HEK293 (cell line): ENCODE data around the gene CHFR.
A peak's percentile ranks its signal among the peaks of the same experiment; 100 is the strongest.

ENCODE experiments used
- EGR2 ChIP-seq: fragments of 450-650 bp; formaldehyde crosslinking; IDR thresholded peaks from 2 replicates; pipeline ENCODE4 v1.5.1; 2016; ENCODE audit warnings: low read depth, missing biosample characterization, missing genetic modification characterization
- GLIS1 ChIP-seq: fragments of 450-650 bp; formaldehyde crosslinking; IDR thresholded peaks from 2 replicates; pipeline ENCODE4 v1.5.1; 2016; ENCODE audit warnings: missing biosample characterization, missing genetic modification characterization
- MZF1 ChIP-seq: fragments of 450-650 bp; formaldehyde crosslinking; IDR thresholded peaks from 2 replicates; pipeline ENCODE4 v1.5.1; 2017; ENCODE audit warnings: missing biosample characterization, missing genetic modification characterization, borderline replicate concordance
- WT1 ChIP-seq: fragments of 450-650 bp; formaldehyde crosslinking; IDR thresholded peaks from 2 replicates; pipeline ENCODE4 v1.5.1; 2016; ENCODE audit warnings: missing biosample characterization, missing genetic modification characterization
- YY2 ChIP-seq: fragments of 450-650 bp; formaldehyde crosslinking; IDR thresholded peaks from 2 replicates; pipeline ENCODE4 v1.5.1; 2016; ENCODE audit warnings: missing biosample characterization, missing genetic modification characterization
- ZFP69B ChIP-seq: fragments of 450-650 bp; formaldehyde crosslinking; IDR thresholded peaks from 2 replicates; pipeline ENCODE4 v1.5.1; 2016; ENCODE audit warnings: missing biosample characterization, missing genetic modification characterization
- ZNF10 ChIP-seq: fragments of 450-650 bp; formaldehyde crosslinking; IDR thresholded peaks from 2 replicates; pipeline ENCODE4 v1.5.1; 2017; ENCODE audit warnings: missing biosample characterization, missing genetic modification characterization
- ZNF138 ChIP-seq: fragments of 450-650 bp; formaldehyde crosslinking; IDR thresholded peaks from 2 replicates; pipeline ENCODE4 v1.5.1; 2016; ENCODE audit warnings: missing biosample characterization, missing genetic modification characterization, borderline replicate concordance
- ZNF146 ChIP-seq: fragments of 450-650 bp; formaldehyde crosslinking; IDR thresholded peaks from 2 replicates; pipeline ENCODE4 v1.5.1; 2016; ENCODE audit warnings: missing biosample characterization, missing genetic modification characterization
- ZNF155 ChIP-seq: fragments of 450-650 bp; formaldehyde crosslinking; IDR thresholded peaks from 2 replicates; pipeline ENCODE4 v1.5.1; 2016; ENCODE audit warnings: missing biosample characterization, missing genetic modification characterization
- ZNF157 ChIP-seq: fragments of 450-650 bp; formaldehyde crosslinking; IDR thresholded peaks from 2 replicates; pipeline ENCODE4 v1.5.1; 2016; ENCODE audit warnings: missing biosample characterization, missing genetic modification characterization
- ZNF2 ChIP-seq: fragments of 450-650 bp; formaldehyde crosslinking; IDR thresholded peaks from 2 replicates; pipeline ENCODE4 v1.5.1; 2016; ENCODE audit warnings: missing biosample characterization, missing genetic modification characterization
- ZNF302 ChIP-seq: fragments of 450-650 bp; formaldehyde crosslinking; IDR thresholded peaks from 2 replicates; pipeline ENCODE4 v1.5.1; 2016; ENCODE audit warnings: missing biosample characterization, missing genetic modification characterization, low read depth
- ZNF529 ChIP-seq: fragments of 450-650 bp; formaldehyde crosslinking; IDR thresholded peaks from 2 replicates; pipeline ENCODE4 v1.5.1; 2017; ENCODE audit warnings: missing genetic modification characterization, missing biosample characterization; ENCODE audit not compliant: insufficient replicate concordance
- ZNF585B ChIP-seq: fragments of 450-650 bp; formaldehyde crosslinking; IDR thresholded peaks from 2 replicates; pipeline ENCODE4 v1.5.1; 2016; ENCODE audit warnings: missing biosample characterization, missing genetic modification characterization
- ZNF600 ChIP-seq: fragments of 450-650 bp; formaldehyde crosslinking; IDR thresholded peaks from 2 replicates; pipeline ENCODE4 v1.5.1; 2016; ENCODE audit warnings: missing biosample characterization, missing genetic modification characterization
- ZNF623 ChIP-seq: fragments of 450-650 bp; formaldehyde crosslinking; IDR thresholded peaks from 2 replicates; pipeline ENCODE4 v1.5.1; 2016; ENCODE audit warnings: missing biosample characterization, missing genetic modification characterization
- ZNF658 ChIP-seq: fragments of 450-650 bp; formaldehyde crosslinking; IDR thresholded peaks from 2 replicates; pipeline ENCODE4; 2016; ENCODE audit warnings: missing biosample characterization, missing genetic modification characterization
- ZNF707 ChIP-seq: fragments of 450-650 bp; formaldehyde crosslinking; IDR thresholded peaks from 2 replicates; pipeline ENCODE4 v1.5.1; 2016; ENCODE audit warnings: missing biosample characterization, missing genetic modification characterization
- ZNF747 ChIP-seq: fragments of 450-650 bp; formaldehyde crosslinking; IDR thresholded peaks from 2 replicates; pipeline ENCODE4 v1.5.1; 2016; ENCODE audit warnings: missing biosample characterization, missing genetic modification characterization
- TF ChIP-seq, protein P1 (sequence below): fragments of 450-650 bp; formaldehyde crosslinking; IDR thresholded peaks from 2 replicates; pipeline ENCODE4 v1.5.1; 2016; ENCODE audit warnings: missing biosample characterization, missing genetic modification characterization, borderline replicate concordance
- TF ChIP-seq, protein P2 (sequence below): fragments of 450-650 bp; formaldehyde crosslinking; IDR thresholded peaks from 2 replicates; pipeline ENCODE4 v1.5.1; 2016; ENCODE audit warnings: missing biosample characterization, missing genetic modification characterization
- TF ChIP-seq, protein P3 (sequence below): fragments of 450-650 bp; formaldehyde crosslinking; IDR thresholded peaks from 2 replicates; pipeline ENCODE4 v1.5.1; 2016; ENCODE audit warnings: missing biosample characterization, missing genetic modification characterization
- TF ChIP-seq, protein P4 (sequence below): fragments of 450-650 bp; formaldehyde crosslinking; IDR thresholded peaks from 2 replicates; pipeline ENCODE4 v1.5.1; 2017; ENCODE audit warnings: missing biosample characterization, mild to moderate bottlenecking, missing genetic modification characterization, moderate library complexity
- TF ChIP-seq, protein P5 (sequence below): fragments of 450-650 bp; IDR thresholded peaks from 2 replicates; pipeline ENCODE4 v1.5.1; 2018; ENCODE audit warnings: missing biosample characterization, mild to moderate bottlenecking, missing genetic modification characterization
- TF ChIP-seq, protein P6 (sequence below): fragments of 450-650 bp; formaldehyde crosslinking; IDR thresholded peaks from 2 replicates; pipeline ENCODE4 v1.5.1; 2016; ENCODE audit warnings: missing biosample characterization, missing genetic modification characterization

CHFR gene

DNA sequence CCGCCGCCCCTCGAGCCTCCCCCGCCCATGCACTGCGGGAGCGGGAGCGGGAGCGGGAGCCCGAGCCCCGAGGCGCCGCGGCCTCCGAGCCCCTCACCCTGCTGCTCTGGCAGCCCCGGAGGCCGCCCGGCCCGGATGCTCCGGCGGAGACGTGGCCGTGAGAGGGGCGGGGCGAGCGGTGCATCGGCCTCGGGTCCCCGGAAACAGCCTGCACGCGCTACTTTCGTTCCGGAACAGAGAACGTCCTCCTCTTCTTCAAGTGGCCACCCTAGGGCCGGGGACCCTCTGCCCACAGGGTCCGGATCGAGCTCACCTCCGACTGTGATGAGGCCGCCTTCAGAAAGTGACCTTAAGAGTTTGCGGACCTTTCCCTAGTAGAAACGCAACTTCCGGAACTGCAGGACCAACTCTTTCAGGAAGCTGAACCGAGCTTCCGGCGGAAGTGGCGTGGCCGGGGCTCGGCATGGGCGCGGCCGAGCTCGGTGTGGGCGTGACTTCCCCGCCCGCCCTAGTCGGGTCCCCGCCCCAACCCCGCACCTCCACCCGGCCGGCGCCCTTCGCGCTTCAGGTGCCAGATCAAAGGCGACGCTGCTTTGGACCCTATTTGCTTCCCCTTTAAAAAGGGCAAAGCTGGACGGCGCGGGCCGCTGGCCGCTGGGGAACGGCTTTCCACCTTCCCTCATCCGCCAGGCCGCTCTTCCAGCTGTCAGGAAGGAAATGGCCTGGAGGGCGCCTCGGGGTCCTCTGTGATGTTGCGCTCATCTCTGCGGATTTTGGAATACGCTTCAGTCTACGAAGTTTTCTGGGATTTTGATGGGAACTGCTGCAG is 58.5 kb downstream of the CHFR start, which contains the start of gene GOLGA3 (continued):
- peak; percentile 80; the same call in 1 of the 2 replicates for TF ChIP-seq ZNF600
- TF ChIP-seq GLIS1 = peak; percentile 28; the same call in 1 of the 2 replicates
- TF ChIP-seq ZNF585B (tag by site-specific recombination) = no peak
- no peak for TF ChIP-seq ZNF155 (tag by site-specific recombination)
- no peak for TF ChIP-seq ZNF707 (tag by site-specific recombination)
- 0 out of 2 replicates have a peak, but pooled peaks have one; percentile 45 for TF ChIP-seq ZNF10
- peak; percentile 28; the same call in 1 of the 2 replicates for TF ChIP-seq EGR2 (tag by site-specific recombination)
- TF ChIP-seq, protein P1, sequence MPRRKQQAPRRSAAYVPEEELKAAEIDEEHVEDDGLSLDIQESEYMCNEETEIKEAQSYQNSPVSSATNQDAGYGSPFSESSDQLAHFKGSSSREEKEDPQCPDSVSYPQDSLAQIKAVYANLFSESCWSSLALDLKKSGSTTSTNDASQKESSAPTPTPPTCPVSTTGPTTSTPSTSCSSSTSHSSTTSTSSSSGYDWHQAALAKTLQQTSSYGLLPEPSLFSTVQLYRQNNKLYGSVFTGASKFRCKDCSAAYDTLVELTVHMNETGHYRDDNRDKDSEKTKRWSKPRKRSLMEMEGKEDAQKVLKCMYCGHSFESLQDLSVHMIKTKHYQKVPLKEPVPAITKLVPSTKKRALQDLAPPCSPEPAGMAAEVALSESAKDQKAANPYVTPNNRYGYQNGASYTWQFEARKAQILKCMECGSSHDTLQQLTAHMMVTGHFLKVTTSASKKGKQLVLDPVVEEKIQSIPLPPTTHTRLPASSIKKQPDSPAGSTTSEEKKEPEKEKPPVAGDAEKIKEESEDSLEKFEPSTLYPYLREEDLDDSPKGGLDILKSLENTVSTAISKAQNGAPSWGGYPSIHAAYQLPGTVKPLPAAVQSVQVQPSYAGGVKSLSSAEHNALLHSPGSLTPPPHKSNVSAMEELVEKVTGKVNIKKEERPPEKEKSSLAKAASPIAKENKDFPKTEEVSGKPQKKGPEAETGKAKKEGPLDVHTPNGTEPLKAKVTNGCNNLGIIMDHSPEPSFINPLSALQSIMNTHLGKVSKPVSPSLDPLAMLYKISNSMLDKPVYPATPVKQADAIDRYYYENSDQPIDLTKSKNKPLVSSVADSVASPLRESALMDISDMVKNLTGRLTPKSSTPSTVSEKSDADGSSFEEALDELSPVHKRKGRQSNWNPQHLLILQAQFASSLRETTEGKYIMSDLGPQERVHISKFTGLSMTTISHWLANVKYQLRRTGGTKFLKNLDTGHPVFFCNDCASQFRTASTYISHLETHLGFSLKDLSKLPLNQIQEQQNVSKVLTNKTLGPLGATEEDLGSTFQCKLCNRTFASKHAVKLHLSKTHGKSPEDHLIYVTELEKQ (tag by site-specific recombination) = peak; percentile 80; the same call in 1 of the 2 replicates
- TF ChIP-seq ZFP69B (tag by site-specific recombination) = peak; percentile 99
- TF ChIP-seq, protein P2, sequence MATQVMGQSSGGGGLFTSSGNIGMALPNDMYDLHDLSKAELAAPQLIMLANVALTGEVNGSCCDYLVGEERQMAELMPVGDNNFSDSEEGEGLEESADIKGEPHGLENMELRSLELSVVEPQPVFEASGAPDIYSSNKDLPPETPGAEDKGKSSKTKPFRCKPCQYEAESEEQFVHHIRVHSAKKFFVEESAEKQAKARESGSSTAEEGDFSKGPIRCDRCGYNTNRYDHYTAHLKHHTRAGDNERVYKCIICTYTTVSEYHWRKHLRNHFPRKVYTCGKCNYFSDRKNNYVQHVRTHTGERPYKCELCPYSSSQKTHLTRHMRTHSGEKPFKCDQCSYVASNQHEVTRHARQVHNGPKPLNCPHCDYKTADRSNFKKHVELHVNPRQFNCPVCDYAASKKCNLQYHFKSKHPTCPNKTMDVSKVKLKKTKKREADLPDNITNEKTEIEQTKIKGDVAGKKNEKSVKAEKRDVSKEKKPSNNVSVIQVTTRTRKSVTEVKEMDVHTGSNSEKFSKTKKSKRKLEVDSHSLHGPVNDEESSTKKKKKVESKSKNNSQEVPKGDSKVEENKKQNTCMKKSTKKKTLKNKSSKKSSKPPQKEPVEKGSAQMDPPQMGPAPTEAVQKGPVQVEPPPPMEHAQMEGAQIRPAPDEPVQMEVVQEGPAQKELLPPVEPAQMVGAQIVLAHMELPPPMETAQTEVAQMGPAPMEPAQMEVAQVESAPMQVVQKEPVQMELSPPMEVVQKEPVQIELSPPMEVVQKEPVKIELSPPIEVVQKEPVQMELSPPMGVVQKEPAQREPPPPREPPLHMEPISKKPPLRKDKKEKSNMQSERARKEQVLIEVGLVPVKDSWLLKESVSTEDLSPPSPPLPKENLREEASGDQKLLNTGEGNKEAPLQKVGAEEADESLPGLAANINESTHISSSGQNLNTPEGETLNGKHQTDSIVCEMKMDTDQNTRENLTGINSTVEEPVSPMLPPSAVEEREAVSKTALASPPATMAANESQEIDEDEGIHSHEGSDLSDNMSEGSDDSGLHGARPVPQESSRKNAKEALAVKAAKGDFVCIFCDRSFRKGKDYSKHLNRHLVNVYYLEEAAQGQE = peak; percentile 66; the same call in 1 of the 2 replicates
- TF ChIP-seq, protein P3, sequence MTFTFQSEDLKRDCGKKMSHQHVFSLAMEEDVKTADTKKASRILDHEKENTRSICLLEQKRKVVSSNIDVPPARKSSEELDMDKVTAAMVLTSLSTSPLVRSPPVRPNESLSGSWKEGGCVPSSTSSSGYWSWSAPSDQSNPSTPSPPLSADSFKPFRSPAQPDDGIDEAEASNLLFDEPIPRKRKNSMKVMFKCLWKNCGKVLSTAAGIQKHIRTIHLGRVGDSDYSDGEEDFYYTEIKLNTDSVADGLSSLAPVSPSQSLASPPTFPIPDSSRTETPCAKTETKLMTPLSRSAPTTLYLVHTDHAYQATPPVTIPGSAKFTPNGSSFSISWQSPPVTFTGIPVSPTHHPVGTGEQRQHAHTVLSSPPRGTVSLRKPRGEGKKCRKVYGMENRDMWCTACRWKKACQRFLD = peak; percentile 86
- TF ChIP-seq ZNF138 (tag by site-specific recombination) = no peak
- TF ChIP-seq, protein P4, sequence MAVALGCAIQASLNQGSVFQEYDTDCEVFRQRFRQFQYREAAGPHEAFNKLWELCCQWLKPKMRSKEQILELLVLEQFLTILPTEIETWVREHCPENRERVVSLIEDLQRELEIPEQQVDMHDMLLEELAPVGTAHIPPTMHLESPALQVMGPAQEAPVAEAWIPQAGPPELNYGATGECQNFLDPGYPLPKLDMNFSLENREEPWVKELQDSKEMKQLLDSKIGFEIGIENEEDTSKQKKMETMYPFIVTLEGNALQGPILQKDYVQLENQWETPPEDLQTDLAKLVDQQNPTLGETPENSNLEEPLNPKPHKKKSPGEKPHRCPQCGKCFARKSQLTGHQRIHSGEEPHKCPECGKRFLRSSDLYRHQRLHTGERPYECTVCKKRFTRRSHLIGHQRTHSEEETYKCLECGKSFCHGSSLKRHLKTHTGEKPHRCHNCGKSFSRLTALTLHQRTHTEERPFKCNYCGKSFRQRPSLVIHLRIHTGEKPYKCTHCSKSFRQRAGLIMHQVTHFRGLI = peak; percentile 71
- TF ChIP-seq ZNF747 (tag by site-specific recombination) = no peak
- TF ChIP-seq, protein P5, sequence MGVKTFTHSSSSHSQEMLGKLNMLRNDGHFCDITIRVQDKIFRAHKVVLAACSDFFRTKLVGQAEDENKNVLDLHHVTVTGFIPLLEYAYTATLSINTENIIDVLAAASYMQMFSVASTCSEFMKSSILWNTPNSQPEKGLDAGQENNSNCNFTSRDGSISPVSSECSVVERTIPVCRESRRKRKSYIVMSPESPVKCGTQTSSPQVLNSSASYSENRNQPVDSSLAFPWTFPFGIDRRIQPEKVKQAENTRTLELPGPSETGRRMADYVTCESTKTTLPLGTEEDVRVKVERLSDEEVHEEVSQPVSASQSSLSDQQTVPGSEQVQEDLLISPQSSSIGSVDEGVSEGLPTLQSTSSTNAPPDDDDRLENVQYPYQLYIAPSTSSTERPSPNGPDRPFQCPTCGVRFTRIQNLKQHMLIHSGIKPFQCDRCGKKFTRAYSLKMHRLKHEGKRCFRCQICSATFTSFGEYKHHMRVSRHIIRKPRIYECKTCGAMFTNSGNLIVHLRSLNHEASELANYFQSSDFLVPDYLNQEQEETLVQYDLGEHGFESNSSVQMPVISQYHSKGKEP (tag by site-specific recombination) = peak; percentile 72
- TF ChIP-seq ZNF157 = no peak
- no peak for TF ChIP-seq ZNF302 (tag by site-specific recombination)
- peak; percentile 85 for TF ChIP-seq YY2
- peak; percentile 98 for TF ChIP-seq ZNF2
- no peak for TF ChIP-seq MZF1
- TF ChIP-seq, protein P6, sequence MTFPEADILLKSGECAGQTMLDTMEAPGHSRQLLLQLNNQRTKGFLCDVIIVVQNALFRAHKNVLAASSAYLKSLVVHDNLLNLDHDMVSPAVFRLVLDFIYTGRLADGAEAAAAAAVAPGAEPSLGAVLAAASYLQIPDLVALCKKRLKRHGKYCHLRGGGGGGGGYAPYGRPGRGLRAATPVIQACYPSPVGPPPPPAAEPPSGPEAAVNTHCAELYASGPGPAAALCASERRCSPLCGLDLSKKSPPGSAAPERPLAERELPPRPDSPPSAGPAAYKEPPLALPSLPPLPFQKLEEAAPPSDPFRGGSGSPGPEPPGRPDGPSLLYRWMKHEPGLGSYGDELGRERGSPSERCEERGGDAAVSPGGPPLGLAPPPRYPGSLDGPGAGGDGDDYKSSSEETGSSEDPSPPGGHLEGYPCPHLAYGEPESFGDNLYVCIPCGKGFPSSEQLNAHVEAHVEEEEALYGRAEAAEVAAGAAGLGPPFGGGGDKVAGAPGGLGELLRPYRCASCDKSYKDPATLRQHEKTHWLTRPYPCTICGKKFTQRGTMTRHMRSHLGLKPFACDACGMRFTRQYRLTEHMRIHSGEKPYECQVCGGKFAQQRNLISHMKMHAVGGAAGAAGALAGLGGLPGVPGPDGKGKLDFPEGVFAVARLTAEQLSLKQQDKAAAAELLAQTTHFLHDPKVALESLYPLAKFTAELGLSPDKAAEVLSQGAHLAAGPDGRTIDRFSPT = no peak
- TF ChIP-seq ZNF146 = peak; percentile 86
- TF ChIP-seq ZNF623 (tag by site-specific recombination) = peak; percentile 63
- TF ChIP-seq ZNF529 (tag by site-specific recombination) = no peak
- no peak for TF ChIP-seq WT1 (tag by site-specific recombination)
- TF ChIP-seq ZNF658 (tag by site-specific recombination) = no peak
